OCI-LY7 (cell line): ENCODE results near the gene MYO7A. TPM values are rescaled to one million over a fixed set of nuclear protein-coding genes. Genes with fewer than 3 reads are reported as not detected.

Experiments
- BruUV-seq: library from RNA; stranded (reverse); fragments of 400-500 nt; replicated peaks from 2 replicates; lab custom pipeline; 2021; lab: Mats Ljungman, UMichigan
- CTCF ChIA-PET: fragments of 300-600 bp; sonication (Branson Sonifier 250); formaldehyde crosslinking; loops from one replicate; lab custom pipeline; 2022; ENCODE audit warnings: antibody characterized with exemption; ENCODE audit not compliant: unreplicated experiment; lab: Charles Lee
- POLR2A ChIA-PET: fragments of 300-600 bp; sonication (Branson Sonifier 250); formaldehyde crosslinking; loops from one replicate; lab custom pipeline; 2022; ENCODE audit warnings: antibody characterized with exemption; lab: Charles Lee
- DNase-seq: peaks from one replicate; pipeline ENCODE4 v3.0.0-alpha.2; 2015; ENCODE audit warnings: low spot score
- H2AFZ ChIP-seq: fragments of 200-600 bp; sonication (generic), shearing (Covaris generic); 2 replicates; pipeline ENCODE4 v1.6.1; 2014; ENCODE audit warnings: mild to moderate bottlenecking, antibody characterized with exemption, low read length, moderate library complexity
- H3K27ac ChIP-seq: fragments of 200-600 bp; sonication (generic); 2 replicates; pipeline ENCODE4 v1.5.1; 2014; ENCODE audit warnings: mixed run types, low read depth, mild to moderate bottlenecking, moderate library complexity, low read length, inconsistent platforms; ENCODE audit not compliant: poor library complexity, severe bottlenecking
- H3K36me3 ChIP-seq: fragments of 200-600 bp; sonication (generic); 2 replicates; pipeline ENCODE4 v1.6.1; 2014; ENCODE audit warnings: mild to moderate bottlenecking, antibody characterized with exemption, low read length, moderate library complexity, mixed read lengths; ENCODE audit not compliant: insufficient read depth
- H3K4me1 ChIP-seq: fragments of 200-600 bp; sonication (generic); 2 replicates; pipeline ENCODE4 v1.5.1; 2014; ENCODE audit warnings: mild to moderate bottlenecking, low read length; ENCODE audit not compliant: insufficient read depth, poor library complexity, severe bottlenecking
- H3K4me2 ChIP-seq: fragments of 200-600 bp; sonication (generic); 2 replicates; pipeline ENCODE4 v1.6.1; 2014; ENCODE audit warnings: mild to moderate bottlenecking, low read length
- H3K4me3 ChIP-seq: fragments of 200-600 bp; sonication (generic); 2 replicates; pipeline ENCODE4 v1.5.1; 2014; ENCODE audit warnings: mild to moderate bottlenecking, low read depth, low read length; ENCODE audit not compliant: poor library complexity, severe bottlenecking
- H3K79me2 ChIP-seq: fragments of 200-600 bp; sonication (generic); 2 replicates; pipeline ENCODE4 v1.6.1; 2016; ENCODE audit warnings: low read depth, mild to moderate bottlenecking, low read length, moderate library complexity, mixed read lengths; ENCODE audit not compliant: insufficient read depth
- H3K9me2 ChIP-seq: fragments of 200-600 bp; sonication (generic); 2 replicates; pipeline ENCODE4 v1.6.1; 2016; ENCODE audit warnings: mild to moderate bottlenecking, low read length, mixed read lengths; ENCODE audit not compliant: insufficient read depth
- H3K9me3 ChIP-seq: fragments of 200-600 bp; sonication (generic); 2 replicates; pipeline ENCODE4 v1.6.1; 2014; ENCODE audit warnings: mild to moderate bottlenecking, mixed run types, low read length, mixed read lengths
- H4K20me1 ChIP-seq: fragments of 200-600 bp; sonication (generic); 2 replicates; pipeline ENCODE4 v1.6.1; 2014; ENCODE audit warnings: mild to moderate bottlenecking, antibody characterized with exemption, low read length, moderate library complexity, mixed read lengths; ENCODE audit not compliant: insufficient read depth
- EZH2phosphoT487 ChIP-seq: fragments of 200-600 bp; sonication (generic); IDR thresholded peaks from 2 replicates; pipeline ENCODE4 v1.6.1; 2018; ENCODE audit warnings: low read depth, borderline replicate concordance, mild to moderate bottlenecking, mixed run types, antibody characterized with exemption, low read length, moderate library complexity, mixed read lengths
- intact Hi-C: fragments of 100-400 bp; cut with micrococcal nuclease; formaldehyde crosslinking; loops from one replicate; pipeline ENCODE4 v1.10.0; 2022; ENCODE audit not compliant: unreplicated experiment
- total RNA-seq, 2 experiments: library from RNA; depleted of rRNA in 1 of 2; stranded (reverse); fragments of >200 nt in 1 of 2; shearing (Covaris generic) in 1 of 2; gene quantifications; 2 replicates each; pipeline ENCODE4 v1.2.3, GENCODE V29; 2014 to 2022
- TF ChIP-seq, protein P1 (sequence below): fragments of 200-600 bp; sonication (generic); conservative IDR thresholded peaks from 2 replicates; pipeline ENCODE4 v1.5.1; 2014; ENCODE audit warnings: mild to moderate bottlenecking, antibody characterized with exemption, low read length, moderate library complexity, mixed read lengths

MYO7A gene
- total RNA-seq, 2 experiments from 2014 or later = not detected

DNA sequence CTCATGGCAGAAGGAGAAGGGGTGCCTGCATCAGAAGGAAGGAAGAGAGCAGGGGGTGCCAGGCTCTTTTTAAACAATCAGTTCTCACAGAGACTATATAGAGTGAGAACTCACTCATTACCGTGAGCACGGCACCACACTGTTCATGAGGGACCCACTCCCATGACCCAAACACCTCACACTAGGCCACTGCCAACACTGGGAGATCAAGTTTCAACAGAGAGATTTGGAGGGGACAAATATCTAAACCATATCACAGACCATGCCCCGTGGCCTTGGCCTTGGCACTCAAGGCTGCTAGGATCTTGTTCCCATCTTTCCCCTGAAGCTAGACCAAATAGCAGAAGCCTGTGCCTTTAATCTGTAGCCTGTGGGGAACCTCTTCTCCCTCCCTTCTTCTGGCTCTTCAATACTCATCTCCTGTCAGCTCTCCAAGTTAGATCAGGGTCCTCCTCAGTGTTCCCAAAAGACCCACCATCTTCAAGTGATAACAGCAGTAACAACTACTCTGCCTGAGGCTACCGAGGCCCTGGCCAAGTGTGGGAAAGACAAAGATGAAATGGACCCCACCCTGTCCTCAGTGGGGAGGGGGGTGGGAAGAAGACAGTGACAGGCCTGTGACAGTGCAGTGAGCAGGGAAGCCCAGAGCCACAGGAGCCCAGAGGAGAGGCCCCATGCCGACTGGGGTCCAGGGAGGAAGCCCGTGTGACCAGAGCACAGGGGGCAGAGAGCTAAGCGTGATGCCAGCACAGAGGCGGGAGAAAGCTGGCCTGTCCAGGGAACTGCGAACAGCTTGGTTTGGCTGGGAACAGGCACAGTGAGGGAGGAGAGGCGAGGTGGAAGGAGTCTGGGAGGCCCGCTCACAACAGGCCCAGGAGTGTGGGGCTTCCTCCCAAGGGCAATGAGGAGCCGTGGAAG lies 72.6 kb downstream of the MYO7A start:
- ChIA-PET POLR2A (no interaction called here), CTCF (no interaction called here)
- Histone ChIP-seq H3K4me2 (no peak overlapping the region), H3K4me3 (no peak overlapping the region), H3K9me2 (no peaks in the 10 kb centered on the region), H3K27ac (no peak overlapping the region), H3K9me3 (no peaks in the 10 kb centered on the region), H4K20me1 (no peaks in the 10 kb centered on the region), H3K4me1 (no peaks in the 10 kb centered on the region), H3K36me3 (no peaks in the 10 kb centered on the region), H2AFZ (no peak overlapping the region), H3K79me2 (no peaks in the 10 kb centered on the region)
- intact Hi-C loops = no loop called here
- DNase-seq = no peak
- TF ChIP-seq, protein P1, sequence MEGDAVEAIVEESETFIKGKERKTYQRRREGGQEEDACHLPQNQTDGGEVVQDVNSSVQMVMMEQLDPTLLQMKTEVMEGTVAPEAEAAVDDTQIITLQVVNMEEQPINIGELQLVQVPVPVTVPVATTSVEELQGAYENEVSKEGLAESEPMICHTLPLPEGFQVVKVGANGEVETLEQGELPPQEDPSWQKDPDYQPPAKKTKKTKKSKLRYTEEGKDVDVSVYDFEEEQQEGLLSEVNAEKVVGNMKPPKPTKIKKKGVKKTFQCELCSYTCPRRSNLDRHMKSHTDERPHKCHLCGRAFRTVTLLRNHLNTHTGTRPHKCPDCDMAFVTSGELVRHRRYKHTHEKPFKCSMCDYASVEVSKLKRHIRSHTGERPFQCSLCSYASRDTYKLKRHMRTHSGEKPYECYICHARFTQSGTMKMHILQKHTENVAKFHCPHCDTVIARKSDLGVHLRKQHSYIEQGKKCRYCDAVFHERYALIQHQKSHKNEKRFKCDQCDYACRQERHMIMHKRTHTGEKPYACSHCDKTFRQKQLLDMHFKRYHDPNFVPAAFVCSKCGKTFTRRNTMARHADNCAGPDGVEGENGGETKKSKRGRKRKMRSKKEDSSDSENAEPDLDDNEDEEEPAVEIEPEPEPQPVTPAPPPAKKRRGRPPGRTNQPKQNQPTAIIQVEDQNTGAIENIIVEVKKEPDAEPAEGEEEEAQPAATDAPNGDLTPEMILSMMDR = no peak
- no peak for TF ChIP-seq EZH2phosphoT487
- no TSS peak for BruUV-seq

DNA sequence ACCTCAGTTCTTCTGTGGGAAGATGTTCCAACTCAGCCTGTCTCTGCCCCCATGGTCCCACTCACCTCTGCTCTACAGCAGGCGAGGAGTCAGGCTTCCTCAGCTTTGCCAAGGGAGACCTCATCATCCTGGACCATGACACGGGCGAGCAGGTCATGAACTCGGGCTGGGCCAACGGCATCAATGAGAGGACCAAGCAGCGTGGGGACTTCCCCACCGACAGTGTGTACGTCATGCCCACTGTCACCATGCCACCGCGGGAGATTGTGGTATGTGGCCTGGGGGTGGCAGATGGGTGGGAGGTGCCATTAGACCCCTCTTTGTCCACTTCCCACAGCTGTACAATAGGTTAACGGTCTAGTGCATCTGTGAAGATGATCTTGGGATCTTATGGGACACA lies 73.3 kb downstream of the MYO7A start:
- H3K4me2 ChIP-seq = no peak overlapping the region
- no peaks in the 10 kb centered on the region for H3K9me2 ChIP-seq
- no peaks in the 10 kb centered on the region for H3K36me3 ChIP-seq
- no peaks in the 10 kb centered on the region for H3K4me1 ChIP-seq
- H3K9me3 ChIP-seq = no peaks in the 10 kb centered on the region
- no peaks in the 10 kb centered on the region for H4K20me1 ChIP-seq
- CTCF ChIA-PET = no interaction called here
- BruUV-seq = no TSS peak
- POLR2A ChIA-PET = no interaction called here
- no peaks in the 10 kb centered on the region for H3K79me2 ChIP-seq
- no peak overlapping the region for H3K27ac ChIP-seq
- H2AFZ ChIP-seq = no peak overlapping the region
- no peak for DNase-seq
- TF ChIP-seq, protein P1 = no peak
- TF ChIP-seq EZH2phosphoT487 = no peak
- no peak overlapping the region for H3K4me3 ChIP-seq
- intact Hi-C loops = no loop called here
